ENCODE measurements around the gene RHOH. TPM values are rescaled to one million over a fixed set of nuclear protein-coding genes. Genes with fewer than 3 reads are reported as not detected.
A peak's percentile ranks its signal among the peaks of the same experiment; 100 is the strongest.

RHOH gene
- total and polyA plus RNA-seq, 2 donors from 2014 or later, result 0.17 to 14.1 TPM

DNA sequence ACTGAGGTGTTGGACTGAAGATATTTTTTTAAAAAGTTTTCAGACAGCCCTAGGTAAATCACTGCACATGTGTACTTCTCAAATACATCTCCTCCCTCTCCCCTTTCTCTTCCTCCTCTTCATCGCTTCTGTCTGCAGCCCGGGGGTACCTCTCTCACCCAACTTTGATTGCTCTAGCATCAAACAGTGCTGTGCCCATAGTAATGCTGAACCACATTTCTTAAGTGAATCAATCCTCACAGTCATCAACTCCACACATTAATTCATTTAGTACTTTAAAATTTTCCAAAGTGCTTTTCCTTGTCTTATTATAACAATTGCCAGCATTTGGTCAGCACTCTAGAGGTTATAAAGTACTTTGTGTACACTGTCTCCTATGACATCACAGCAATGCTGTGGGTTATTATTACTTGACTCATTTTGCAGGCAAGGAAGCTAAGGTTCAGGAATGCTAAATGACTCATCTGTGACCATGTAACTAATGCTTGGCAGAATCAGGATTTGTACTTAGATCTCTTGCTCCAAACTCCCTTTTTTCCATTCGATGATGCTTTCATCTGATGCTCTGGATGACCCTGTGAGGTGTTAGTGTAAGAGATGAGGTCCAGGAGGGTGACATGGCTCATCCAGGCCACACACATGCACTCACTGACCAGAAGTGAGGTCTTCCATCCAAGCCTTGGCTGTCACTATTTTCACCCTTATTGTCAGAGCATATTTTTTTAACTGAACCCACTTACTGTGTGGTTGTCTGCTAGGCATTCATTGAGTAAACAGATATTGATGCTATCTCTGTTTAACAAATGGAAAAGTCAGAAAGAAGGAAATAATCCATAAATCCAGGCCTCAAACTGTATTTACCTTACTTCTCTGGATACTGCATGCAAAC, 58.8 kb downstream of the RHOH start:
- Histone ChIP-seq H3K27me3 (ENCODE audit: control insufficient read depth, insufficient read depth, low read length) (no peaks in the 10 kb centered on the region), H3K27ac (ENCODE audit: low read depth in 2 of 2, low read length in 2 of 2) (no peak overlapping the region), H3K9me3 (ENCODE audit: control insufficient read depth in 2 of 3, insufficient read depth in 1 of 3, low read length in 3 of 3) (no peaks in the 10 kb centered on the region), H3K36me3 (ENCODE audit: control insufficient read depth in 2 of 3, insufficient read depth in 3 of 3, low read length in 3 of 3) (no peaks in the 10 kb centered on the region), H3K4me3 (ENCODE audit: low read length in 3 of 3) (no peak overlapping the region), H3K4me1 (ENCODE audit: control insufficient read depth in 2 of 3, insufficient read depth in 2 of 3, low read depth in 1 of 3, low read length in 3 of 3) (no peaks in the 10 kb centered on the region), H3K9ac (ENCODE audit: low read length in 3 of 3) (no peak overlapping the region)
- TF ChIP-seq, protein P1, sequence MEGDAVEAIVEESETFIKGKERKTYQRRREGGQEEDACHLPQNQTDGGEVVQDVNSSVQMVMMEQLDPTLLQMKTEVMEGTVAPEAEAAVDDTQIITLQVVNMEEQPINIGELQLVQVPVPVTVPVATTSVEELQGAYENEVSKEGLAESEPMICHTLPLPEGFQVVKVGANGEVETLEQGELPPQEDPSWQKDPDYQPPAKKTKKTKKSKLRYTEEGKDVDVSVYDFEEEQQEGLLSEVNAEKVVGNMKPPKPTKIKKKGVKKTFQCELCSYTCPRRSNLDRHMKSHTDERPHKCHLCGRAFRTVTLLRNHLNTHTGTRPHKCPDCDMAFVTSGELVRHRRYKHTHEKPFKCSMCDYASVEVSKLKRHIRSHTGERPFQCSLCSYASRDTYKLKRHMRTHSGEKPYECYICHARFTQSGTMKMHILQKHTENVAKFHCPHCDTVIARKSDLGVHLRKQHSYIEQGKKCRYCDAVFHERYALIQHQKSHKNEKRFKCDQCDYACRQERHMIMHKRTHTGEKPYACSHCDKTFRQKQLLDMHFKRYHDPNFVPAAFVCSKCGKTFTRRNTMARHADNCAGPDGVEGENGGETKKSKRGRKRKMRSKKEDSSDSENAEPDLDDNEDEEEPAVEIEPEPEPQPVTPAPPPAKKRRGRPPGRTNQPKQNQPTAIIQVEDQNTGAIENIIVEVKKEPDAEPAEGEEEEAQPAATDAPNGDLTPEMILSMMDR (IDR thresholded peaks at IDR 0.05; ENCODE audit: borderline replicate concordance, extremely low read depth, insufficient read depth), result no peak
- intact Hi-C loops (cut with DNase I), result no loop called here
- FAIRE-seq, result no peak
- peak in 2 of 5 donors; percentile 25 to 32 for DNase-seq

DNA sequence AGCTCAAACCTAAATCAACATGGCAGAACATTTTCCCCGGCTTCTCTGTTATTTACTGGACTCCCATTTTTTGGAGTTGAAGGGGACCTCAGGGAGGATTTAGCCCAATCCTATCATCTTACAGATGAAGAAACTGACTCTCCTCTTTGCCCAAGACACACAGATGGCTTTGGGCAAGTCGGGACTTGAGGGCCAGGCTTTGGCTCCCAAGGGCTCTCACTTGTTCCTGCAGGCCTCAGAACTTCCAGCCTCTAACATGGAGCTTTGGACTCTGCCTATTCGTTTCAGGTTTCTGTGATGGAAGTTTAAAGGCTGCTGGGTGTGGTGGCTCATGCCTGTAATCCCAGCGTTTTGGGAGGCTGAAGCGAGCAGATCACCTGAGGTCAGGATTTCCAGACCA, 59.5 kb downstream of the RHOH start:
- H3K27me3 ChIP-seq (ENCODE audit: control insufficient read depth, insufficient read depth, low read length), result no peaks in the 10 kb centered on the region

DNA sequence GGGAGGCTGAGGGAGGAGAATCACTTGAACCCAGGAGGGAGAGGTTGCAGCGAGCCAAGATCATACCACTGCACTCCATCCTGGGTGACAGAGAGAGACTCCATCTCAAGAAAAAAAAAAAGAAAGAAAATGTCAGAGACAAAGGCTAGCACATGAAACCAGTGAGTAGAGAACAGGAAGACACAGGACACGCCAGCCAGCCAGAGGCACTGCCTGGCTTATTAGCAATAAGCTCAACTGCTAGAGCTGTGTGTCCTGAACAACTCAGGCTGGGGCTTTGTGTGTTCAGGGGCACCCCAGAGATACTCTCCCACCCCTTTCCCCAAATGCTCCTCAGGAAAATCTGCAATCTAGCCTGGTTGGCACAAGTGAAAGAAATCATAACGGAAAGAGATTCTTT, 60.0 kb downstream of the RHOH start:
- Histone ChIP-seq H3K4me3 (ENCODE audit: low read length in 3 of 3) (no peak overlapping the region), H3K27me3 (ENCODE audit: control insufficient read depth, insufficient read depth, low read length) (no peaks in the 10 kb centered on the region), H3K27ac (ENCODE audit: low read depth in 2 of 2, low read length in 2 of 2) (no peak overlapping the region), H3K9ac (ENCODE audit: low read length in 3 of 3) (no peak overlapping the region), H3K36me3 (ENCODE audit: control insufficient read depth in 2 of 3, insufficient read depth in 3 of 3, low read length in 3 of 3) (no peaks in the 10 kb centered on the region), H3K4me1 (ENCODE audit: control insufficient read depth in 2 of 3, insufficient read depth in 2 of 3, low read depth in 1 of 3, low read length in 3 of 3) (peaks cover 0 to 2% (median 0%) of the 10 kb centered on the region in 3 donors), H3K9me3 (ENCODE audit: control insufficient read depth in 2 of 3, insufficient read depth in 1 of 3, low read length in 3 of 3) (no peaks in the 10 kb centered on the region)
- DNase-seq (no peak), FAIRE-seq (no peak)
- TF ChIP-seq, protein P1 (IDR thresholded peaks at IDR 0.05; ENCODE audit: borderline replicate concordance, extremely low read depth, insufficient read depth), result no peak
- intact Hi-C loops (cut with DNase I), result no loop called here

More for the DNA sequence above, 59.5 kb downstream of the RHOH start:
- TF ChIP-seq, protein P1 (IDR thresholded peaks at IDR 0.05; ENCODE audit: borderline replicate concordance, extremely low read depth, insufficient read depth), result no peak
- intact Hi-C loops (cut with DNase I), result no loop called here
- H3K9me3 ChIP-seq (ENCODE audit: control insufficient read depth in 2 of 3, insufficient read depth in 1 of 3, low read length in 3 of 3), result no peaks in the 10 kb centered on the region
- no peak for FAIRE-seq
- no peak overlapping the region for H3K27ac ChIP-seq (ENCODE audit: low read depth in 2 of 2, low read length in 2 of 2)
- H3K4me3 ChIP-seq (ENCODE audit: low read length in 3 of 3), result no peak overlapping the region
- no peaks in the 10 kb centered on the region for H3K4me1 ChIP-seq (ENCODE audit: control insufficient read depth in 2 of 3, insufficient read depth in 2 of 3, low read depth in 1 of 3, low read length in 3 of 3)
- H3K36me3 ChIP-seq (ENCODE audit: control insufficient read depth in 2 of 3, insufficient read depth in 3 of 3, low read length in 3 of 3), result no peaks in the 10 kb centered on the region
- no peak for DNase-seq
- H3K9ac ChIP-seq (ENCODE audit: low read length in 3 of 3), result no peak overlapping the region
